ENCODE measurements around the gene POLH. TPM values are rescaled to one million over a fixed set of nuclear protein-coding genes. Genes with fewer than 3 reads are reported as not detected.

The POLH gene
- polyA plus RNA-seq, 5 donors: 16.0 to 29.0 (median 22.4) TPM

DNA sequence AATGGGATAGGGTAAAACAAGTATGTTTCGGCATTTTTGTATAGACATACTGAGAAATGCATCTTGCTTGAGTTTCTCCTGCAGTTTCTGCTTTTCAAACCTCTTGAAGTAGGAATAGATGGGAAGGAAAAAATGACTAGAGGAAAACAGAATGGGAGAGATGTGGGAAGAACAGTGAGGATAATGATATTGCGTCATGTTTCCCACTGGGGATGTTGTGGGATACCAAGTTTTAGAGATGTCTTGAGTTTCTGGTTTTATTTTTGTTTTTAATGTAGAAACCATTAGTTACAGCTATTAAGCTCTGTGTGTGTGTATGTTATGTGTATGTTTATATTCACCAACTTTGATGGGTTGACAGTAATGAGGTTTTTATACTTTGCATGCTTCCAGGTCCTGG lies 24.6 kb downstream of the POLH start:
- no peak for DNase-seq

GRCh38 chr6:43604174-43604573 lies 28.2 kb downstream of the POLH start:
- no peak for DNase-seq

DNA sequence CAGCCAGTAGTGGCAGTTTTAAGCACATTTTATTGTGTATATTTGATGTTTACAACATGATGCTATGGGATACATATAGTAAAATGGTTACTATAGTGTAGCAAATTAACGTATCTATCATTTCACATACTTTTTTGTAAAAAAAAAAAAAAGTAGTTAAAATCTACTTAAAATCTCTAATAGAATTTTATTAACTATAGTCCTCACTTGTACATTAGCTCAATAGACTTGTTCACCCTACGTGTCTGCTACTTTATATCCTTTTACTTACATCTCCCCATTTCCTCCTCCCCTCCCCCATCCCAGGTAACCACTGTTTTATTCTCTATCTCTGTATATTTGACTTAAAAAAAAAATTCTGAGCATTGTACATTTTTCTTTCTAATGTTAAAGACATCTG lies 30.0 kb downstream of the POLH start:
- DNase-seq: no peak

DNA sequence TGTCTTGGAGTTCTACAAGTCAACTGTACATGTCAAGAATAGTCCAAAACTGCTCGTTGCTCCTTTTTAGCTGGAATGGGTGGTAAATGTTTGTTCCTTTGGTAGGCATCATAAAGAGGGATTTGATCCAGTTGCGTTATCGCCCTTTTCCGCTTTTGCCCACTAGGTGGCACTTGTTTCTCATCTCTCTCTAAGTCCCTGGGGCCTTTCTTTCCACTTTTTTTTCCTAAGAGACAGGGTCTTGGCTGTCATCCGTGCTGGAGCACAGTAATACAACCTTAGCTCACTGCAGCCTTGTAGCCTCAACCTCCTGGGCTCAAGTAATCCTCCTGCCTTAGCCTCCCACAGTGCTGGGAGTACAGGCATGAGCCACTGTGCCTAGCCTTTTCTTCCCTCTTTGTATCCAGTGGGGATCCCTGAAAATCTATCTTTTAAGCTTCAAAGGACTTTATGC lies 32.4 kb downstream of the POLH start:
- DNase-seq: peak; percentile 52 to 77

GRCh38 chr6:43608807-43609206 lies 32.8 kb downstream of the POLH start:
- DNase-seq: no peak

- DNase-seq: no peak
These were observed 33.4 kb downstream of the POLH start for GRCh38 chr6:43609402-43609801.

GRCh38 chr6:43610431-43610830 lies 34.4 kb downstream of the POLH start:
- no peak for DNase-seq

GRCh38 chr6:43613721-43614395 lies 37.9 kb downstream of the POLH start:
- DNase-seq: no peak

DNA sequence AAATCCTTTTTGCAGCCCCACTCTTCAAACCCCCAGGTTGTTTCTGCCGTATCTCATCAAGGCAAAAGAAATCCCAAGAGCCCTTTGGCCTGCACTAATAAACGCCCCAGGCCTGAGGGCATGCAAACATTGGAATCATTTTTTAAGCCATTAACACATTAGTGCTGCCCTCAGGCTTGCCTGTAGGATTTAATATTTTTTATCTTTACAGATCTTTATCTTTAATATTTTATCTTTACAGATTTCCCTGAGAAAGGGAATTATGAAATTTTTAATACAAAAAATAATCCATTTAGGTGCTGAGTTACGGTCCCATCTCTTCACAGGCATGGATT lies 38.4 kb downstream of the POLH start:
- DNase-seq: no peak

- DNase-seq: no peak
These were observed 40.9 kb downstream of the POLH start for GRCh38 chr6:43616725-43617472.

- no peak for DNase-seq
These were observed 45.3 kb downstream of the POLH start for GRCh38 chr6:43621078-43621835.

DNA sequence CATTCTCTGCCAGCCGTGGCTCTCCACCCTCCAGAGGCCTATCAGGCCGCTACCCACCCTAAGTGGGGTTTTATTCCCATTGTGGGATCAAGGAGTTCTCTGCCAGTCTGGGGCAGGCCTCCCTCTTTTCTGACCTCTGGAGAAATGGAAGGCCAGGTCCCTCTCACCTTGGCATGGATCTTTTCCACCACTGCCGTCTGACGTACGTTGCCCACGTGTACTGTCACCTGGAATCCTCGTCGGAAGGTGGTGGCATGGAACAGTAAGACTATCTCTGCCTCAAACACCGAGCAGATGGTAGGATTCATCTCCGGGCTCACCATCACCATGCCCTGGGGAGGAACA lies 45.8 kb downstream of the POLH start:
- no peak for DNase-seq

GRCh38 chr6:43622541-43622940 lies 46.6 kb downstream of the POLH start:
- DNase-seq: no peak

DNA sequence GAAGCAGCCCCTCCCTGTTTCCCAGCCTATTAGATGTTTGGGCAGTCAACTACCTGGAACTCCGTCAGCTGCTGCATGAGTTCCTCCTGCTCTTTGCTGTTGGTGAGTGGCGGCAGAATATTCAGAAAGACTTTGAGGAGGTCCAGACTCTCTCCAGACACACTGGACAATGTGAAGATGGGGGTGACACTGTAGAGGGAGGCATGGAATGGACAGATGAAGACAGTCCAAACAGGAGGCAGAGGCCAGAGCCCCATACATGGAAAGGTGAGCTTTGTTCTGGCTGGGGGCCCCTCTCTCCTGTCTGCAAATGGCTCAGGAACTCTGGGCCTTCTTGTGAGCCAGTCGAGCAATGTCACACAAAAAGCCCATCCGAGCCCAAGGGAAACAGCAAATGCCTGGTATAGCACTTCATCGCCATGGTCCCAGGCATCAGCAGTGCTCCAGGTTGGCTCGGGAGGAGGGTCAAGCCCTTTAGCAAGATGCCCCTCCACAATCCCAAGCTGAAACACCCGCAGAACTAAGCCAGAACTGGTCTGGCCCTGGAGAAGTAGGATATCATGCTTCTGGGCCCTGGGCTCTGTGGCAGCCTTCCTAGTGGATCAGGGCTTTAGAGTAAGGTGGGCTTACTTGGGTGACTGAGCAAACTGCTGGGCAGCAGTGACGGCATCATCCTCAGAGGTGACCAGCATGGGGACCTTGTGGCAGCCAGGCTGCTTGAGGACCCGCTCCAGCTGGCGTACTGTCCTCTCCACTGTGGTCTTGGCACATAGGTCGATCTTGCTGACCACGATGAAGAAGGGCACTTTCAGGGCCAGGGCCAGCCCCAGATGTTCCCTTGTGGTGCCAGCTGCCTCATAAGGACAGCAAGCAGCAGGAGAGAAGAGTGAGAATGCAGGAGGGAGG lies 48.1 kb downstream of the POLH start:
- no peak for DNase-seq

GRCh38 chr6:43624786-43625288 lies 48.9 kb downstream of the POLH start:
- DNase-seq: no peak

- no peak for DNase-seq
These were observed 49.5 kb downstream of the POLH start for GRCh38 chr6:43625393-43625992.

DNA sequence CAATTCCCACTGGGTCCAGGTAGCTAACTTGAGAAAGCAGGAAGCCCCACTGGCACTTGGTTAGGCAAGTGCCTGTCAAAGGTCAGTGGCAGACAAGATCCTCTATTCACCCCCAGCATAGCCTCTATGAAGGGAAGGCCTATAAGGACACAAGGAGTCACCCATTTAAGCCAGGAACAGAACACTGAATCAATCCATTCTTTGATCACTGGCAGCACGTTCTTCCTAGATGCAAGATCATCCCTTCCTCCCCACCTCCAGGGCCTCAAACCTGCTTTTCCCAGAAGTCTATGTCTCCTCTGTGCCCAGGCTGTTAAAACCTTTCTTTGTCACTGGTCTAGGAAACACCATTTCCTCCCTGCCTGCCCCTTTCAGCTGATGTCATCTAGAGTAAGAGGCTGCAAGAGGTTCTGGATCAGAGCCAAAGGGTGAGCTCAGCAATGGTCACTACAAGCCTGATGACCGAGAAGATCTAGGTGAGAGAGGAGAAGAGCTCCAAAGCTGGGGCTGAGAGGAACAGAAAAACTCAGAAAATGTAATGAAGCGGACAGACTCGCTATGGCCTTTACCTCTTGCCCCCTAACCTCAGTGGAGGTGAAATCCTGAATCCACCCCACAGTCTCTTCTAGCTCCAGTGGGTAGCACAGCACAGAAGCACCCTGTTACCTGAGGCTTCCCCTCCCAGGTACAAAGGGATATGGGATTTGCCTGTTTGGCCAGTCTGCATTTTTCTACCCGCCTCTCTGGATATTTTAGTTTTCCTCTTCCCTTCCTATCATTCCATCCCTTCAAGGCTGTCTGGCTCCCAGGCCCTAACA lies 51.2 kb downstream of the POLH start:
- DNase-seq: peak; percentile 56 to 66

GRCh38 chr6:43628393-43629103 lies 52.6 kb downstream of the POLH start:
- DNase-seq: peak; percentile 57

DNA sequence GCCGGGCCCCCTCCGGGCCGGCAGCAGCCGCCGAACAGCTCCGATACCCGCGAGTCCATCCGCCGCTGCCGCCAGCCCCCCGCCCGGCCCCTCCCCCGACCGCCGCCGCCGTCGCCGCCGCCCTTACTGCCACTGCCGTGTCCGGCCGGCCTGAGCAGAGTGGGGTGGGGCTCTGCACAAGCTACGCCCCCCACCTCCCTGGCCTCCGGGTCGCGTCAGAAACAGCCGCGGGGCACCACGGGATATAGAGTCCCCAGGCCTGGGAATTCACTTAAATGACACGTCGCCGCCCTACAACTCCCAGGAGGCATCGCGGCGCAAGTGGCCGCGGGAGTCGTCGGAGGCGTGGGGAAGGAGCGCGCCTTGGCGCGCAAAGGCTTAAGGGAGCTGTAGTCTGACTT lies 53.1 kb downstream of the POLH start, which contains the start of gene GTPBP2:
Gene GTPBP2, minus strand, starts transcription at position 161 of the 401 bp plus-strand sequence. Its CDS starts 102 bp downstream, at position 59.
- peak; percentile 99 for DNase-seq
